OCI-LY1 (cell line): ENCODE measurements around the gene UST.

ENCODE experiments used
- CTCF ChIP-seq: fragments of 200-600 bp; sonication (generic), shearing (Covaris generic); IDR thresholded peaks from 2 replicates; pipeline ENCODE4 v1.5.1; 2017; ENCODE audit warnings: mild to moderate bottlenecking, antibody characterized with exemption, low read length, moderate library complexity, mixed read lengths
- EZH2 ChIP-seq: fragments of 200-600 bp; sonication (generic), shearing (Covaris generic); IDR thresholded peaks from 2 replicates; pipeline ENCODE4 v1.8.0; 2017; ENCODE audit warnings: borderline replicate concordance, mixed run types, mild to moderate bottlenecking, antibody characterized with exemption, low read length, moderate library complexity, mixed read lengths

GRCh38 chr6:148851683-148852556 lies 105.1 kb downstream of the UST start:
- TF ChIP-seq CTCF (no peak), EZH2 (no peak)
